GM18520 (cell line): ENCODE results near the gene MFGE8.

Experiments
- ATAC-seq: cut with Tn5 transposase; IDR thresholded peaks from one replicate; pipeline ENCODE4 v1.9.1; 2021; ENCODE audit not compliant: unreplicated experiment

The MFGE8 gene

GRCh38 chr15:88874684-88875083, 38.5 kb downstream of the MFGE8 start:
- no peak for ATAC-seq

- ATAC-seq: no peak
Measured at GRCh38 chr15:88874275-88874674, 38.9 kb downstream of the MFGE8 start.

- no peak for ATAC-seq
Measured at GRCh38 chr15:88873786-88874185, 39.4 kb downstream of the MFGE8 start.

GRCh38 chr15:88872706-88873105, 40.5 kb downstream of the MFGE8 start:
- no peak for ATAC-seq

GRCh38 chr15:88872106-88872505, 41.1 kb downstream of the MFGE8 start:
- ATAC-seq: no peak

GRCh38 chr15:88871313-88871712, 41.9 kb downstream of the MFGE8 start:
- no peak for ATAC-seq

GRCh38 chr15:88866295-88866881, 46.8 kb downstream of the MFGE8 start:
- no peak for ATAC-seq

GRCh38 chr15:88865498-88866099, 47.6 kb downstream of the MFGE8 start:
- ATAC-seq: no peak

GRCh38 chr15:88864861-88865497, 48.2 kb downstream of the MFGE8 start:
- ATAC-seq: no peak

GRCh38 chr15:88863412-88863811, 49.8 kb downstream of the MFGE8 start:
- no peak for ATAC-seq

- no peak for ATAC-seq
Measured at GRCh38 chr15:88860212-88860611, 53.0 kb downstream of the MFGE8 start.

- no peak for ATAC-seq
Measured at GRCh38 chr15:88859550-88859949, 53.6 kb downstream of the MFGE8 start.

GRCh38 chr15:88858934-88859333, 54.2 kb downstream of the MFGE8 start:
- ATAC-seq: no peak

- ATAC-seq: no peak
Measured at GRCh38 chr15:88852476-88852875, 60.7 kb downstream of the MFGE8 start.

- ATAC-seq: no peak
Measured at GRCh38 chr15:88849376-88850072, 63.7 kb downstream of the MFGE8 start.
